Keratinocyte (primary cell): ENCODE data around the gene LSM7. TPM values are rescaled to one million over a fixed set of nuclear protein-coding genes. Genes with fewer than 3 reads are reported as not detected.
A peak's percentile ranks its signal among the peaks of the same experiment; 100 is the strongest.

Experiments used
- DNase-seq: peaks from one replicate; pipeline ENCODE4 v3.0.0-alpha.2; 2011; ENCODE audit warnings: low read depth, missing footprints, low spot score
- FAIRE-seq: peaks from 2 replicates; lab custom pipeline; 2011; peaks lifted over from hg19 to GRCh38; lab: Jason Lieb, UNC
- H2AFZ ChIP-seq: 2 replicates; pipeline ENCODE4 v1.6.0; 2012; ENCODE audit warnings: low read length, control low read depth, inconsistent platforms; ENCODE audit not compliant: control insufficient read depth
- H3K27ac ChIP-seq: 2 replicates; pipeline ENCODE4 v1.5.1; 2011; ENCODE audit warnings: low read length; ENCODE audit not compliant: control insufficient read depth, insufficient read depth
- H3K27me3 ChIP-seq: 3 replicates; pipeline ENCODE4 v1.6.0; 2011; ENCODE audit warnings: low read length; ENCODE audit not compliant: control insufficient read depth, insufficient read depth; ENCODE audit errors: extremely low read depth
- H3K36me3 ChIP-seq, 2 experiments: 2 replicates in 1 of 2; 3 replicates in 1 of 2; pipeline ENCODE4 v1.5.1; 2011; ENCODE audit warnings: low read length in 2 of 2, mild to moderate bottlenecking in 1 of 2; ENCODE audit not compliant: control insufficient read depth in 2 of 2, insufficient read depth in 2 of 2; ENCODE audit errors: extremely low read depth in 1 of 2
- H3K4me1 ChIP-seq: 3 replicates; pipeline ENCODE4 v1.5.1; 2011; ENCODE audit warnings: low read length; ENCODE audit not compliant: control insufficient read depth, insufficient read depth; ENCODE audit errors: extremely low read depth
- H3K4me2 ChIP-seq: 3 replicates; pipeline ENCODE4 v1.6.0; 2011; ENCODE audit warnings: low read depth, low read length; ENCODE audit not compliant: control insufficient read depth, insufficient read depth; ENCODE audit errors: extremely low read depth
- H3K4me3 ChIP-seq, 3 experiments: fragments of 200-600 bp in 1 of 3; sonication (generic) in 1 of 3; 2 replicates in 2 of 3; 3 replicates in 1 of 3; pipeline ENCODE4 v1.5.1; 2011 to 2016; ENCODE audit warnings: low read length in 3 of 3, mild to moderate bottlenecking in 3 of 3, control low read depth in 2 of 3, inconsistent platforms in 1 of 3, low read depth in 1 of 3, mixed read lengths in 1 of 3, mixed run types in 1 of 3, moderate library complexity in 1 of 3; ENCODE audit not compliant: control insufficient read depth in 2 of 3, insufficient read depth in 2 of 3; ENCODE audit errors: extremely low read depth in 1 of 3
- H3K79me2 ChIP-seq: 2 replicates; pipeline ENCODE4 v1.6.0; 2012; ENCODE audit warnings: low read length; ENCODE audit not compliant: control insufficient read depth, insufficient read depth
- H3K9ac ChIP-seq: 3 replicates; pipeline ENCODE4 v1.6.0; 2011; ENCODE audit warnings: low read length; ENCODE audit not compliant: control insufficient read depth, insufficient read depth; ENCODE audit errors: extremely low read depth
- H3K9me1 ChIP-seq: 3 replicates; pipeline ENCODE4 v1.6.0; 2011; ENCODE audit warnings: low read length; ENCODE audit not compliant: control insufficient read depth, insufficient read depth; ENCODE audit errors: extremely low read depth
- H3K9me3 ChIP-seq: 2 replicates; pipeline ENCODE4 v1.5.1; 2012; ENCODE audit warnings: low read depth, low read length; ENCODE audit not compliant: control insufficient read depth
- H4K20me1 ChIP-seq: 3 replicates; pipeline ENCODE4 v1.6.0; 2011; ENCODE audit warnings: low read length; ENCODE audit not compliant: control insufficient read depth, insufficient read depth; ENCODE audit errors: extremely low read depth
- EZH2 ChIP-seq: IDR thresholded peaks from one replicate; pipeline ENCODE4 v1.6.1; 2012; ENCODE audit warnings: inconsistent platforms, mild to moderate bottlenecking, low read length, moderate library complexity
- dilution Hi-C: fragments of 300-500 bp; cut with MboI; formaldehyde crosslinking; loops from one replicate; pipeline ENCODE4 v1.7.0; 2020; ENCODE audit warnings: low sequenced_read_pairs; ENCODE audit not compliant: extremely low pct_ligation_motif_present
- polyA plus RNA-seq, 5 experiments: library from polyadenylated mRNA; depleted of rRNA in 3 of 5; stranded (reverse) in 3 of 5; stranded (forward) in 1 of 5; unstranded in 1 of 5; fragments of >200 nt; gene quantifications; 1 replicate in 1 of 5; 2 replicates in 3 of 5; 3 replicates in 1 of 5; pipeline versions ENCODE4 v1.2.1 to v1.2.3, GENCODE V29; 2011 to 2012; ENCODE audit warnings: missing spikeins in 2 of 5, low read depth in 1 of 5, low replicate concordance in 1 of 5
- TF ChIP-seq, protein P1 (sequence below), 3 experiments: IDR thresholded peaks in 1 of 3; conservative IDR thresholded peaks in 1 of 3; optimal IDR thresholded peaks in 1 of 3; 2 replicates in 2 of 3; 3 replicates in 1 of 3; pipeline versions ENCODE3 to v1.5.1; 2011; ENCODE audit warnings: low read length in 3 of 3, mild to moderate bottlenecking in 3 of 3, moderate library complexity in 2 of 3, control low read depth in 1 of 3, inconsistent platforms in 1 of 3; ENCODE audit not compliant: insufficient read depth in 2 of 3; ENCODE audit errors: extremely low read depth in 1 of 3

LSM7 gene
- polyA plus RNA-seq, 1 donor (not counting 4 experiments of a cell fraction or from before 2014, with no cell fraction given): 243 TPM

- no peaks in the 10 kb centered on the region for H3K4me1 ChIP-seq
- dilution Hi-C loops: no loop called here
- no peaks in the 10 kb centered on the region for H3K36me3 ChIP-seq
- no peak overlapping the region for H3K9ac ChIP-seq
- no peaks in the 10 kb centered on the region for H3K79me2 ChIP-seq
- TF ChIP-seq EZH2: no peak
- TF ChIP-seq, protein P1, sequence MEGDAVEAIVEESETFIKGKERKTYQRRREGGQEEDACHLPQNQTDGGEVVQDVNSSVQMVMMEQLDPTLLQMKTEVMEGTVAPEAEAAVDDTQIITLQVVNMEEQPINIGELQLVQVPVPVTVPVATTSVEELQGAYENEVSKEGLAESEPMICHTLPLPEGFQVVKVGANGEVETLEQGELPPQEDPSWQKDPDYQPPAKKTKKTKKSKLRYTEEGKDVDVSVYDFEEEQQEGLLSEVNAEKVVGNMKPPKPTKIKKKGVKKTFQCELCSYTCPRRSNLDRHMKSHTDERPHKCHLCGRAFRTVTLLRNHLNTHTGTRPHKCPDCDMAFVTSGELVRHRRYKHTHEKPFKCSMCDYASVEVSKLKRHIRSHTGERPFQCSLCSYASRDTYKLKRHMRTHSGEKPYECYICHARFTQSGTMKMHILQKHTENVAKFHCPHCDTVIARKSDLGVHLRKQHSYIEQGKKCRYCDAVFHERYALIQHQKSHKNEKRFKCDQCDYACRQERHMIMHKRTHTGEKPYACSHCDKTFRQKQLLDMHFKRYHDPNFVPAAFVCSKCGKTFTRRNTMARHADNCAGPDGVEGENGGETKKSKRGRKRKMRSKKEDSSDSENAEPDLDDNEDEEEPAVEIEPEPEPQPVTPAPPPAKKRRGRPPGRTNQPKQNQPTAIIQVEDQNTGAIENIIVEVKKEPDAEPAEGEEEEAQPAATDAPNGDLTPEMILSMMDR (optimal IDR thresholded peaks at IDR 0.05 in 1 of 3, IDR thresholded peaks at IDR 0.05 in 1 of 3, conservative IDR thresholded peaks at IDR 0.05 in 1 of 3; ENCODE audit: extremely low read depth in 1 of 3, insufficient read depth in 2 of 3, low read length in 3 of 3): no peak
- H2AFZ ChIP-seq: no peak overlapping the region
- no peak for FAIRE-seq
- no peak overlapping the region for H3K4me3 ChIP-seq
- H3K27me3 ChIP-seq: peaks cover 56% of the 10 kb centered on the region
- no peak overlapping the region for H3K4me2 ChIP-seq
- H4K20me1 ChIP-seq: no peaks in the 10 kb centered on the region
- H3K9me3 ChIP-seq: no peaks in the 10 kb centered on the region
- DNase-seq: no peak
- no peak overlapping the region for H3K27ac ChIP-seq
- H3K9me1 ChIP-seq: no peaks in the 10 kb centered on the region
These were observed 25.1 kb downstream of the LSM7 start for GRCh38 chr19:2303211-2303798.

GRCh38 chr19:2302319-2303210 is 25.8 kb downstream of the LSM7 start:
- Histone ChIP-seq H3K4me2 (no peak overlapping the region), H3K27ac (no peak overlapping the region), H4K20me1 (no peaks in the 10 kb centered on the region), H3K9me3 (no peaks in the 10 kb centered on the region), H3K79me2 (no peaks in the 10 kb centered on the region), H3K36me3 (no peaks in the 10 kb centered on the region), H3K9me1 (no peaks in the 10 kb centered on the region), H3K4me3 (no peak overlapping the region), H3K27me3 (peaks cover 51% of the 10 kb centered on the region), H3K9ac (no peak overlapping the region), H2AFZ (no peak overlapping the region), H3K4me1 (no peaks in the 10 kb centered on the region)
- dilution Hi-C loops: no loop called here
- FAIRE-seq (no peak), DNase-seq (no peak)
- TF ChIP-seq, protein P1 (optimal IDR thresholded peaks at IDR 0.05 in 1 of 3, IDR thresholded peaks at IDR 0.05 in 1 of 3, conservative IDR thresholded peaks at IDR 0.05 in 1 of 3; ENCODE audit: extremely low read depth in 1 of 3, insufficient read depth in 2 of 3, low read length in 3 of 3): no peak
- peak; percentile 79 for TF ChIP-seq EZH2
